SJSA1 (cell line): Measurements from ENCODE around the gene RASGRP2. TPM values are rescaled to one million over a fixed set of nuclear protein-coding genes. Genes with fewer than 3 reads are reported as not detected.

ENCODE experiments used
- DNase-seq, 2 experiments: peaks; one replicate each; pipeline ENCODE4 v3.0.0-alpha.2; 2015 to 2020; ENCODE audit warnings: low spot score in 2 of 2, low read depth in 1 of 2
- H3K27ac ChIP-seq: fragments of 250-450 bp; sonication (Bioruptor Pico); 2 replicates; pipeline ENCODE4 v1.5.1; 2020; ENCODE audit warnings: mild to moderate bottlenecking, moderate library complexity
- H3K27me3 ChIP-seq: fragments of 250-450 bp; sonication (Bioruptor Pico); replicated peaks from 2 replicates; pipeline ENCODE4 v1.5.1; 2020; ENCODE audit warnings: mild to moderate bottlenecking, moderate library complexity
- H3K36me3 ChIP-seq: fragments of 250-450 bp; sonication (Bioruptor Pico); 2 replicates; pipeline ENCODE4 v1.5.1; 2020; ENCODE audit warnings: mild to moderate bottlenecking
- H3K4me1 ChIP-seq: fragments of 250-450 bp; sonication (Bioruptor Pico); replicated peaks from 2 replicates; pipeline ENCODE4 v1.6.1; 2021; ENCODE audit warnings: mild to moderate bottlenecking
- H3K4me3 ChIP-seq: fragments of 250-450 bp; sonication (Bioruptor Pico); 2 replicates; pipeline ENCODE4 v1.5.1; 2020; ENCODE audit warnings: mild to moderate bottlenecking
- H3K9me3 ChIP-seq: fragments of 250-450 bp; sonication (Bioruptor Pico); replicated peaks from 2 replicates; pipeline ENCODE4 v1.5.1; 2020; ENCODE audit warnings: mild to moderate bottlenecking
- total RNA-seq: library from RNA; depleted of rRNA; stranded (reverse); fragments of >200 nt; shearing (Covaris generic); gene quantifications from 2 replicates; pipeline ENCODE4 v1.2.3, GENCODE V29; 2014; rRNA removed

RASGRP2 gene
- total RNA-seq, result 0.08 and 3.1 TPM in 2 replicates

DNA sequence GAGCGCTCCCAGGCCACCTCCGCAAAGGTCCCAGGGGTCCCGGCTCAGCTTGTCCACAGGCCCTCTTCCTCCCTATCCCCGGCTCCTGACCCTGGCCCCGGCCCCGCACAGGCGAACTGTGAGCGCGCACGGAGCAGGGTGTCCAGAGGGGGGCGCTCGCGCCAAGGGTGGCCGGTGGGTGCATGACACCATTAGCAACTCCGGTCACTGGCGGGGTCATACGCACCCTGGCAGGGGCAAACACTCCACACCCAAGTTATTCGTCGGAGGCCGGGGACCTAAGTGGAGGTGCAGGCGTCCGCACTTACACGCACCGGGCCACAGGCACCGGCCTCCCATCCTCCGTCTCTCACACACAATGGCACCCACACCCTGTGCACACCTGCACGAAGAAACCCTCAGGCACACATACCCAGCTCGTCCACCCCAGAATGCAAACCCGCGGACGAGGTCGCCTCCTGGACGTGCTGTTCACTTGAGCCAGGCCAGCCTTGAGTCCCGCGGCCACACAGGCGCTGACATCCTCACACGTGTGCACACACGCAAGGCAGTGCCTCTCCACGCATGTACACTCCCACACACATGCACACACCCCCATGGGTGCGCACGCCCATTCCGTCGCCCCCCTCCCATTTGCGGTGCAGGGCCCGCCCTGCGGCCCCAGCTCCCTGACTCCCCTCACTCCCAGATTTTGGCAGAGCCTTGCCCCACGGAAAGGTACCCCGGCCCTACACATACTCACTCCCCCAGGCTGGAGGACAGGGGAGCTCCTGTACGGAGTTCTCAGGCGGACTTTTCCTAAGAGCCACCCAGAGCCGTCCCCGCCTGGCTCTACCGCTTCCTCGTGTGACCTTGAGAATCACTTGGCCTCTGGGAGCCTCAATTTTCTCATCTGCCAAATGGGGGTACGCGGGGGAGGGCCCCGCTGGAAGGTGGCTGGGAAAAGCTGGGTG lies at the start of gene RASGRP2:
Gene RASGRP2, minus strand, starts transcription at position 552 of the 953 bp plus-strand sequence. CDS start 1,276 bp downstream, outside the sequence.
- peaks cover 32% of the 10 kb centered on the region for H3K4me1 ChIP-seq
- H3K27ac ChIP-seq, result no peak within 1 kb of the TSS
- H3K36me3 ChIP-seq, result no peaks in the 10 kb centered on the region
- no peak within 1 kb of the TSS; the same call in 1 of the 2 replicates for H3K4me3 ChIP-seq
- peak in 1 of 2 experiments; percentile 57 for DNase-seq
- H3K9me3 ChIP-seq, result peaks cover 5% of the 10 kb centered on the region; the same call in 1 of the 2 replicates
- H3K27me3 ChIP-seq, result peaks cover 46% of the 10 kb centered on the region

DNA sequence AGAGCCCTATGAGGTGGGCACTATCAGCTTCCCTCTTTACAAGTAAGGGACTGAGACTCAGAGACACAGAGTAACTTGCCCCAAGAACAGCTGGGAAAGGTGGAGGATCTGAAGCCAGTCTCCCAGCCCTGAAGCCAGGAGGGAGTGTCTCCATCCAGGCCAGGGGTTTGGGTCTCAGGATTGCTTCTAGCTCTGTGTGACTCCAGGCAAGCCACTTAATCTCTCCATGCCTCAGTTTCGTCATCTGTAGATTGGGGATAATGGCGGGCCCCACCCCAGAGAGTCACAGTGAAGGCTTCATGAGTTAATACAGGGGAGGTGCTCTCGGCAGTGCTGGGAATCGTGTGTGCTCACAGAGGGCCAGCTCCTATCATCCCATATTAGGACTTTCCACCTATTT lies 48.5 kb upstream of the RASGRP2 start:
- no peak for DNase-seq
- Histone ChIP-seq H3K4me3 (no peak overlapping the region), H3K27me3 (no peaks in the 10 kb centered on the region), H3K9me3 (no peaks in the 10 kb centered on the region), H3K27ac (no peak overlapping the region), H3K36me3 (peaks cover 45% of the 10 kb centered on the region), H3K4me1 (no peaks in the 10 kb centered on the region)

DNA sequence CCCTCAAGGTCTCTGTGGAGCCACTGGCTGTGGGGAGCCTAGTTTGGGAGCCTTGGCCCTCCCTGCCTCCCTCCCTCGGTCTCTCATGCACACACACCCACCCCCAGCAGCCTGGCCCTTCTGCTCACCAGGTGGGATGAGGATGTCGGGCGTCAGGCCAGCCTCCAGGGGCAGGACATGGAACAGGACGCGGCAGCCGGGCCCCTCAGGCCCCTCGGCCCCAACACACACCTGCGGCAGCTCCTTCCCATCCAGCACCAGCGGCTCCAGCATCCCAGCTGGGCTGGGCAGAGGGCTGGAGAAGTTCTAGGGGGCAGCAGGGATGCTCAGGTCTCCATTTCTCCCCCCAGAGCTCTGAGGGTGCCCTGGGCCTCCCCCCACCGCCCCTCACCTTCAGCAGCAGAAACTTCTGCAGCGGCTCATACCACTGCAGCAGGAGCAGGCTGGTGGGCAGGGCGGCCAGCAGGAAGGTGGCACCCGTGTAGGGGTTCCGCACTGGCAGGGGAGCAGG lies 47.9 kb upstream of the RASGRP2 start:
- no peaks in the 10 kb centered on the region for H3K4me1 ChIP-seq
- H3K9me3 ChIP-seq, result no peaks in the 10 kb centered on the region
- H3K27ac ChIP-seq, result no peak overlapping the region
- H3K36me3 ChIP-seq, result peaks cover 40% of the 10 kb centered on the region
- no peak overlapping the region for H3K4me3 ChIP-seq
- H3K27me3 ChIP-seq, result no peaks in the 10 kb centered on the region
- DNase-seq, result no peak

DNA sequence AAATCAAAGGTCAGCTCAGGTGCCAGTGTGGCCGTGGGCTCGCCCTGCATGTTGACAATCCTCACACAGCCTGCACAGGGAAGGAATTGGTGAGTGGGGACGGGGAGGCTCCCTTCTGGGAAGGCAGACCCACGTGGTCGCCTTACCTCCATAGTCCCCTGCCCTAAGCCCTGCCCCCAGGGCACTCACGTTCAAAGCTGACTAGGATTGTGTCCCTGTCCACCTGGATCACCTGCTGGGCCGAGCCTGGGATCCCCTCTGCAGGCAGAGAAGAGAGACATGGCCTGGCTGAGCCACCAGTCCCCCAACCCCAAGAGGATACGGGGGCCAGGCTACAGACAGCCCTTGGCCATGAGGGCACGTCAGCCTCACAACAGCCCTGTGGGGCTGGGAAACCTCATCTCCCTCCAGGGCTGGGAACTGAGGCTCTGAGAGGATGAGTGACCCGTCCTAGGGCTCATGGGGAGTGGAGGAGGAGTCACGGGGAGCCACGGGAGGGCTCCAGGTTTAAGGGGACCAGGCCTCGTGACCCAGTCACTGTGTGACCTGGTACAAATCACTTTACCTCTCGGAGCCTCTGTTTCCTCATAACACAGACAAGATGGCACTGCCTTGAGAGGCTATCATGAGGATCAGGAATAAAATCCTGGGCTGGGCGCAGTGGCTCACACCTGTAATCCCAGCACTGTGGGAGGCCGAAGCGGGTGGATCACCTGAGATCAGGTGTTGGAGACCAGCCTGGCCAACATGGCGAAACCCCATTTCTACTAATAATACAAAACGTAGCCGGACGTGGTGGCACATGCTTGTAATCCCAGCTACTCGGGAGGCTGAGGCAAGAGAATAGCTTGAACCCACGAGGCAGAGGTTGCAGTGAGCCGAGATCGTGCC lies 46.5 kb upstream of the RASGRP2 start:
- Histone ChIP-seq H3K36me3 (peaks cover 26% of the 10 kb centered on the region), H3K4me3 (no peak overlapping the region)

DNA sequence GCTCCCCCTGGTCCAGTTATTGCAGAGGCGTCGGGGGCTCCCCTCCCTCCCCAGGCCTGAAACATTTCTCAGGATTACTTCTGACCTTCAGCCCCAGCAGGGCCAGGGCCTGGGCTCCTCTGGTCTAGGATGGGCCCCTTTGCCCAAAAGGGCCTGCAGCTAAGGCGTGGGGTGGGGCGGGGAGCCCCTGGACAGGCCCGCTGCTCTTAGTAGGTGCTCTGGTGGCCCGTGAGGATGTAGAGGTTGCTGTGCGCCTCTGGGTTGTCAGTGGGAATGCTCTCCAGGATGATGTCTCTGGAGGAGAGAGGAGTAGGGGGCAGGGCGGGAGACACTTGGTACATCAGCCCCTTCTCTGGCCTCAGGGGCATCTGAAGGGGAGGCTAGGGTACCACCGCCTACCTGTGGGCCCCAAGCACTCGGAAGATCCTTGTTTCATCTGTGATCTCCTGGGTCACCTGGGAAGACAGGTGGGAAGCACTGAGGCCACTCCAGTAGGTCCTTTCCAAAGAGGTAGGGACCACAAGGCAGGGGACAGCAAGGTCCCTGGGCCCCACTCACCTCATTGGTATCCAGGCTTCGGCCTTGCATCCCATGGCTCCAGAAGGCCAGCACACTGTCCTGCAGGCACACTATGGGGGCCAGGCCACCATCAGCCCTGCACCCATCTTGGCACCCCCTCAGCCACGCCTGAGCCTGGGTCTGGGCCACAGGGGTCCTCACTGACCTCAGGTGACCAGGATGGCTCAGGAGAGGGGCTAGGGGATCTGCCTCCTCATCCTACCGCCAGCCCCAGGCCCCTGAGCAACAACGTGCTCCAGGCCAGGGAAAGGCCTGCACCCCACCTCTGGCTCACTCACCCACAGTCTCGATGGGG lies 45.6 kb upstream of the RASGRP2 start:
- Histone ChIP-seq H3K9me3 (no peaks in the 10 kb centered on the region), H3K4me3 (no peak overlapping the region), H3K4me1 (no peaks in the 10 kb centered on the region), H3K36me3 (peaks cover 26% of the 10 kb centered on the region), H3K27me3 (no peaks in the 10 kb centered on the region; the same call in 1 of the 2 replicates), H3K27ac (no peak overlapping the region)
- DNase-seq, result no peak

More for the DNA sequence above, 46.5 kb upstream of the RASGRP2 start:
- H3K9me3 ChIP-seq, result no peaks in the 10 kb centered on the region
- H3K27ac ChIP-seq, result no peak overlapping the region
- DNase-seq, result no peak
- no peaks in the 10 kb centered on the region; the same call in 1 of the 2 replicates for H3K27me3 ChIP-seq
- H3K4me1 ChIP-seq, result no peaks in the 10 kb centered on the region

DNA sequence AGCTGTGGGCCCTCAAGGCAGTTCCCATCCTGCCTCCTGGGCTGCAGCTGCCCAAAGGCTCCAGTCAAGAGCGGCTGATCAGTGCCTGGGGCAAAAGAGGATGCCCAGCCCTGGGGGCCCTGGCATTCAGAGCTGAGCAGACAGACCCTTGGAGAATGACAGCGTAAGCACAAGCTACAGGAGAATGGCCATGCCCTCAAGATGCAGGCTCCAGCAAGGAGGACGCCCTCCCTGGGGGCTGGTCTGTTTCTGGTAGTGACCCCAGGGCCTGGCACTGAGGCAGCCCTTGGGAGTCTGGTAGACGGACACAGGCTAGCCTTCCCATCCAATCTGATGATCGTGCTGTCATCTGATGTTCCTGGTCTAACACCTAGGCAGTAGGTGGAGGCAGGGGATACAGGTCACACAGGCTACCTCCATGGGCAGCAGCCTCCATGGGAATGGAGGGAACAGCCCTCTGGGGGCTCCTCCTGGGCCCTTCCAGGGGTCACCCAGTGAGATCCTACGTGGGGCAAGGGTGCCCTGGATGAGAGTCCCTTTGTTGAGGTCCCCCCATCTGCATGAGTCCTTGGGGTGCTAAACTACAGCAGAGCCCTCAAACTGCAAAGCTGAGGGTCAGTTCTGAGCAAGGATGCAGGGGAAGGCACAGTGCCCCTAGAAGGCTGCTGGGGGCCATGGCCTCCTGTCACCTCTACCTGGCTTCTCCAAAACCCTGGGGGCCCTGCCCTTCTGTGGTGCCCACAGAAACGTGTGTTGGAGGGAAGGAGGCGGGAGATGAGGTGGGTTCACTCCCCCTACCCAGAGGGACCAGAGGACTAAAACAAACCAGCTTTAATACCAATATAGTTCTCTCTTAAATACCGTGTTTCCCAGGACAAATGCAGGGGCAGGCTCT lies 44.6 kb upstream of the RASGRP2 start:
- H3K4me1 ChIP-seq, result no peaks in the 10 kb centered on the region
- H3K27me3 ChIP-seq, result no peaks in the 10 kb centered on the region; the same call in 1 of the 2 replicates
- no peak overlapping the region for H3K4me3 ChIP-seq
- no peaks in the 10 kb centered on the region for H3K9me3 ChIP-seq
- H3K27ac ChIP-seq, result no peak overlapping the region
- DNase-seq, result no peak
- peaks cover 26% of the 10 kb centered on the region for H3K36me3 ChIP-seq

DNA sequence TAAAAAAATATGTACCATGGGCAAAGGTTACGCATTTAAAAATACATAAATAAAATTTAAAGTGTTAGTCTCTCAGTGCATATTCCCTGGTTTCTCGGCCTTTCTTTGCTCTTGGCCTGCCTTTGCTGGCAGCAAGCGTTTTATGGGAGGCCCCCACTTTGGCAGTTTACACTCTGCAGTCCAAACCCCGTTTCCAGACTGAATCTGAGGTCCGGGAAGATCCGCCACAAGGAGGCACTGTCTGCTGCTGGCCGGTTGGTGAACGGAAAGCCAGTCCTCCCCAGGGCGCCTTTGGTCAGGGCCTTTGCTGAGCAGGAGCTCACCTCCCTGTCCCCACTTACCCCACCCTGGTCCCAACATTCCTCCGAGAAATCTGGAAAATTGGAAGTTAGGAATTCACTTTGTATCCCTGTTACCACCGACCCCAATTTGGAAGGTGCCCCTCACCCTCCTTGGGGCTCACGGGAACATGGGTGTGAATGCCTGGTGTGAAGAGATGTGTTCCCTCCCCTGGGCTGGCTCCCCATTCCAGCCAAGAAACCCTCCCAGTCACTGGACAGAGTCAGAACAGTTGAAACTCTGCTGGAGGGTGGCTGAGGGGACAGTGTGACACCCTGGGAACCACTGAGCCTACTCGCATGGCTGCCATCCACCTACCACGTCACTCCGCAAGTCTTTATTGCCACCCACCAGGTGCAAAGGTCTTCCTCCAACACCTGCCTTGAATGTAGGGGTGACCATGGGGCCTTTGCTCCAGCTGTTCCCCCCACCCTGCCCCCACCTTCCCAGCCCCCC lies 43.8 kb upstream of the RASGRP2 start:
- Histone ChIP-seq H3K9me3 (no peaks in the 10 kb centered on the region), H3K36me3 (peaks cover 26% of the 10 kb centered on the region), H3K27ac (no peak overlapping the region), H3K4me1 (no peaks in the 10 kb centered on the region), H3K4me3 (no peak overlapping the region), H3K27me3 (no peaks in the 10 kb centered on the region; the same call in 1 of the 2 replicates)
- peak; percentile 48 to 79 for DNase-seq

DNA sequence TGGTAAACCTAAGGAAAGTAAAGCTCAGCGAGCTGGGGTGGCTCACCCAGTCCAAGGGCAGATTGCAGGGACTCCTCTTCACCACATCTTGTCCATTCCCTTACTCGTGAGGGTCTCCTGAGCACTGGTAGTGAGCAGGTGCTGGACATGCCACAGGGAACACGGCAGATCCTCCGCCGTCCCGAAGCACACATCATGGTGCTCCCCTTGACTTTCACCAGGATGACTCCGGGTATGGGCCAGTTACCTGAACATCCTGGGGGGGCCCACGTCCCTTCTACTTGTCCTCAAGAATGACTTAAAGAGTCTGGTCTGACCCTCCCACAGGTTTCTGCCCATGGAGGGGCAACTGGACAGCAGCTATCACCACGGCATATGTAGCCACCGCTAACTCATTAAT lies 42.4 kb upstream of the RASGRP2 start:
- peak in 1 of 2 experiments; percentile 51 for DNase-seq
- H3K4me3 ChIP-seq, result no peak overlapping the region
- no peak overlapping the region for H3K27ac ChIP-seq
- H3K9me3 ChIP-seq, result no peaks in the 10 kb centered on the region
- H3K27me3 ChIP-seq, result no peaks in the 10 kb centered on the region; the same call in 1 of the 2 replicates
- no peaks in the 10 kb centered on the region for H3K4me1 ChIP-seq
- peaks cover 22% of the 10 kb centered on the region for H3K36me3 ChIP-seq

DNA sequence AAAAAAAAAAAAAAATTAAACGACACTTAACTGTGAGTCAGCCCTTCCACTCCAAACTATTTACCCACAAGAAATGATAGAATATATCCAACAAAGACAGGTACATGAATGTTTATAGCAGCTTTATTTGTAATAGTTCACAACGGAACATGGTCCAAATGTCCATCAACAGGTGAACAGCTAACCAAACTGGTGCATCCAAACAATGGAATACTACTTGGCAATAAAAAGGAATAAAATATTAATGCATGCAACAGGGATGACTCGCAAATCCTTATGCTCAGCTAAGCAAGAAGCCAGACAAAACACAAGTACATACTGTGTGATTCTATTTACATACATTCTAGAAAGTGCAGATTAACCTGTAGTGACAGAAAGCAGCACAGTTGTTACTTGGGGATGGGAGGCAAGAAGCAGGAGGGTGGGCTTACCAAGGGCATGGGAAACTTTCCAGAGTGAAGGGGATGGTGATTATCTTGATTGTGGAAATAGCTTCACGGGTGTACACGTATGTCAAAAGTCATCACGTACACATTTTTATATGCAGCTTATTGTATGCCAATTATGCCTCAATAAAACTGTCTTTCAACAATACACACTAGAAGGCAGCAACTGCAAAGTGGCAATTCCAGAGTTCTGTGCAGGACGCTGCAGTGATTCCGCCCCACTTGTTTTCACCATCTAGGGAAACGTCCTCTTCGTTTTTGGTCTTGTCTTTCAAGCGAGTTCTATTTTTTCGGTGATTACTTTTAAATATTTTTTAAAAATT lies 41.1 kb upstream of the RASGRP2 start:
- Histone ChIP-seq H3K9me3 (no peaks in the 10 kb centered on the region), H3K27ac (no peak overlapping the region), H3K4me1 (no peaks in the 10 kb centered on the region), H3K36me3 (peaks cover 17% of the 10 kb centered on the region), H3K27me3 (no peaks in the 10 kb centered on the region; the same call in 1 of the 2 replicates), H3K4me3 (no peak overlapping the region)
- DNase-seq, result no peak

DNA sequence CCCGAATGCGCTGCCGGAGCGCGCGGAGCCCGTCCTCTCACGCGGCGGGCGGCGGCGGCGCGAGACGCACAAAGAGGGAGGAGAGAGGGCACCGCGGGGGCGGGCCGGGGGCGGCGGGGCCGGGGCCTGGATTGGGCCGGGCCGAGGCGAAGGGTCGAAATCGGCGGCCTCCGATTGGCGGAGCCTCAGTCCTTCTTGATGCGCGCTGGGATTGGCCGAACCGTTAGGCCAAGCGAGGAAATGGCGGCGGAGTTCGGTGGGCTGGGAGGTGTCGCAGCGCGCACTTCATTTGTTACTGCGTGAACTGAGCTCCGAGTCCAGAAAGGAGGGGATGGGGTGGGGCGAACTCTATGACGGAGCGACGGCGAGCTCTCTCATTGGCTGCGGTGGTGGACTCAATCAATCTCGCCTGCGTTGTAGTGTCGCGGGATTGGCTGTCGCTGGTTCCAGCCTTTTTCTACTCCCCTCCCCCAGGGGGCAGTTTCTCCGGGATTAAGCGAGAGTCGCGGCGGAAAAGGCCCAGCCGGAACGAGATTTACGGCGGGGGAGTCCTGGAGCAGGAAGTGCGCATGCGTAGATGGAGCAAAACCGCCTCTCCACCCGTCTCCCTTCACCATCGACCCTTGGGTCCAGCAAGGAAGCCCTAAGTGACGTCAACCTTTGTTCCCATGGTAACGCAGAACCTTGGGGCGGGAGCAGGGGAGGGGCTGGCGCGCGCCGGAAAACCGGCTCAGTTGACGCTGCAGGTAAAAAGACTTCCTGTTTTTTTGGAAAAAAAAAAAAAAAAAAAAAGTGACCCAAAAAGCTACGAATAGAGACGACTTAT lies 34.7 kb upstream of the RASGRP2 start, which contains the start of gene SF1:
Gene SF1, minus strand, starts transcription at position 70 of the 826 bp plus-strand sequence. CDS start 150 bp downstream, outside the sequence.
- Histone ChIP-seq H3K9me3 (0 out of 2 replicates have a peak, but pooled peaks cover 2% of the 10 kb centered on the region), H3K4me1 (peaks cover 18% of the 10 kb centered on the region), H3K27me3 (no peaks in the 10 kb centered on the region), H3K27ac (peak within 1 kb of the TSS; percentile 85), H3K36me3 (peaks cover 42% of the 10 kb centered on the region), H3K4me3 (peak within 1 kb of the TSS; percentile 98)
- DNase-seq, result peak; percentile 100
